CD4-positive, alpha-beta T cell treated with Interleukin-4 for 1 hour (primary cell): Measurements from ENCODE around the gene SLC6A18.

Source experiments
- DNase-seq, 2 donors: peaks; one replicate each; pipeline ENCODE4 v3.0.0-alpha.2; 2020 to 2022

SLC6A18 gene

GRCh38 chr5:1187950-1188334 is 37.2 kb upstream of the SLC6A18 start:
- DNase-seq = no peak

GRCh38 chr5:1188464-1188863 is 36.7 kb upstream of the SLC6A18 start:
- DNase-seq = no peak

GRCh38 chr5:1189269-1189668 is 35.9 kb upstream of the SLC6A18 start:
- no peak for DNase-seq

- DNase-seq = no peak
Observed at GRCh38 chr5:1190278-1190677, 34.9 kb upstream of the SLC6A18 start.

GRCh38 chr5:1190837-1191239 is 34.3 kb upstream of the SLC6A18 start:
- no peak for DNase-seq

GRCh38 chr5:1192971-1193590 is 32.1 kb upstream of the SLC6A18 start:
- DNase-seq = no peak

- no peak for DNase-seq
Observed at GRCh38 chr5:1193591-1193985, 31.6 kb upstream of the SLC6A18 start.

GRCh38 chr5:1194378-1194777 is 30.8 kb upstream of the SLC6A18 start:
- no peak for DNase-seq

GRCh38 chr5:1195439-1195838 is 29.7 kb upstream of the SLC6A18 start:
- no peak for DNase-seq

- DNase-seq = no peak
Observed at GRCh38 chr5:1195916-1196315, 29.3 kb upstream of the SLC6A18 start.

GRCh38 chr5:1196562-1196961 is 28.6 kb upstream of the SLC6A18 start:
- no peak for DNase-seq

GRCh38 chr5:1197876-1198666 is 27.1 kb upstream of the SLC6A18 start:
- no peak for DNase-seq

- no peak for DNase-seq
Observed at GRCh38 chr5:1199340-1199648, 25.9 kb upstream of the SLC6A18 start.

- no peak for DNase-seq
Observed at GRCh38 chr5:1199649-1200494, 25.3 kb upstream of the SLC6A18 start.

GRCh38 chr5:1200495-1201326 is 24.5 kb upstream of the SLC6A18 start:
- DNase-seq = no peak

GRCh38 chr5:1201327-1202025 is 23.7 kb upstream of the SLC6A18 start, which contains the start of gene SLC6A19:
Gene SLC6A19 (plus strand): TSS chr5:1201595. CDS start chr5:1201651, 56 bp downstream.
- no peak for DNase-seq

GRCh38 chr5:1202026-1202797 is 23.0 kb upstream of the SLC6A18 start:
- no peak for DNase-seq

GRCh38 chr5:1202798-1203185 is 22.4 kb upstream of the SLC6A18 start:
- no peak for DNase-seq

GRCh38 chr5:1203311-1203967 is 21.7 kb upstream of the SLC6A18 start:
- DNase-seq = no peak

- DNase-seq = no peak
Observed at GRCh38 chr5:1203968-1204692, 21.1 kb upstream of the SLC6A18 start.
